Left ventricle myocardium inferior (tissue), 1 donor: ENCODE measurements around the gene LRIG3. TPM values are rescaled to one million over a fixed set of nuclear protein-coding genes. Genes with fewer than 3 reads are reported as not detected.

ENCODE experiments used
- DNase-seq: peaks from one replicate; pipeline ENCODE4 v3.0.0-alpha.2; 2020
- H3K27ac ChIP-seq: fragments of 200-600 bp; replicated peaks from 2 replicates; pipeline ENCODE4 v1.8.0; 2021
- H3K27me3 ChIP-seq: fragments of 200-600 bp; 2 replicates; pipeline ENCODE4 v1.8.0; 2021; ENCODE audit warnings: low read depth
- H3K36me3 ChIP-seq: fragments of 200-600 bp; 2 replicates; pipeline ENCODE4 v1.8.0; 2021
- H3K4me1 ChIP-seq: fragments of 200-600 bp; 2 replicates; pipeline ENCODE4 v1.8.0; 2021
- H3K4me3 ChIP-seq: fragments of 200-600 bp; 2 replicates; pipeline ENCODE4 v1.8.0; 2021; ENCODE audit warnings: mild to moderate bottlenecking, moderate library complexity
- H3K9me3 ChIP-seq: fragments of 200-600 bp; replicated peaks from 2 replicates; pipeline ENCODE4 v1.8.0; 2021
- CTCF ChIP-seq: fragments of 200-600 bp; IDR thresholded peaks from 2 replicates; pipeline ENCODE4 v1.8.0; 2021; ENCODE audit warnings: antibody characterized with exemption, mild to moderate bottlenecking, borderline replicate concordance
- intact Hi-C: fragments of 100-400 bp; cut with micrococcal nuclease; formaldehyde crosslinking; loops from one replicate; pipeline ENCODE4 v1.11.0; 2022
- total RNA-seq: library from RNA; stranded (reverse); fragmentation: NEBNext Ultra II Directional; extraction: Animal tissue kit (Norgen Biotek cat#: 25700); gene quantifications from one replicate; pipeline ENCODE4 v1.2.1, GENCODE V29; 2021
- donor health status: DM: no; HTN: yes; CAD: no; lungs with severe emphysema.

The LRIG3 gene
- total RNA-seq, 1 donor from 2014 or later: 4.5 TPM

- intact Hi-C loops: no loop called here
- no peak for DNase-seq
- no peaks in the 10 kb centered on the region for H3K9me3 ChIP-seq
- no peak overlapping the region for H3K27ac ChIP-seq
- no peak for TF ChIP-seq CTCF
- H3K4me3 ChIP-seq: no peak overlapping the region
- no peaks in the 10 kb centered on the region for H3K36me3 ChIP-seq
- no peaks in the 10 kb centered on the region for H3K4me1 ChIP-seq
- H3K27me3 ChIP-seq: no peaks in the 10 kb centered on the region
These were observed 45.3 kb upstream of the LRIG3 start for GRCh38 chr12:58965568-58965967.

DNA sequence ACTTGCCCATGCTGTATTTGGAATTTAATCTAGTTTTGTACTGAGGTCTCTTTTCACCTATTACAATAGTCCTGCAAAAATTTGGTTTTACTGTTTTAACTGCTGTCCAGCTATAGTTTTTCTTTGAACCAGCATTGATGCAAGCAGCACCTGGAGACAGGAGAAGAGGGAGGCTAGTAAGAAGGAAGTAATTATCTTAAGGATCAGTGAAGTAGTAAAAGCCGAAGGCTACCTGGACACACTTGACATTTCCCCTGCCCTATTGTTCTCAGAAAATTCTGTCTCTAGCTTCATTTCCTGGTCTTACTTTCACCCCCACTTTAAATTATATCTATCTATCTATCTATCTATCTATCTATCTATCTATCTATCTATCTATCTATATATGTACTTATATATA lies 43.5 kb upstream of the LRIG3 start:
- no peak for TF ChIP-seq CTCF
- Histone ChIP-seq H3K4me1 (no peaks in the 10 kb centered on the region), H3K36me3 (no peaks in the 10 kb centered on the region), H3K27ac (no peak overlapping the region), H3K9me3 (no peaks in the 10 kb centered on the region), H3K4me3 (no peak overlapping the region), H3K27me3 (no peaks in the 10 kb centered on the region)
- DNase-seq: no peak
- intact Hi-C loops: no loop called here

- H3K4me1 ChIP-seq: no peaks in the 10 kb centered on the region
- H3K27me3 ChIP-seq: no peaks in the 10 kb centered on the region
- TF ChIP-seq CTCF: no peak
- H3K27ac ChIP-seq: no peak overlapping the region
- H3K4me3 ChIP-seq: no peak overlapping the region
- intact Hi-C loops: no loop called here
- DNase-seq: no peak
- no peaks in the 10 kb centered on the region for H3K36me3 ChIP-seq
- H3K9me3 ChIP-seq: no peaks in the 10 kb centered on the region
These were observed 41.6 kb upstream of the LRIG3 start for GRCh38 chr12:58961906-58962305.

DNA sequence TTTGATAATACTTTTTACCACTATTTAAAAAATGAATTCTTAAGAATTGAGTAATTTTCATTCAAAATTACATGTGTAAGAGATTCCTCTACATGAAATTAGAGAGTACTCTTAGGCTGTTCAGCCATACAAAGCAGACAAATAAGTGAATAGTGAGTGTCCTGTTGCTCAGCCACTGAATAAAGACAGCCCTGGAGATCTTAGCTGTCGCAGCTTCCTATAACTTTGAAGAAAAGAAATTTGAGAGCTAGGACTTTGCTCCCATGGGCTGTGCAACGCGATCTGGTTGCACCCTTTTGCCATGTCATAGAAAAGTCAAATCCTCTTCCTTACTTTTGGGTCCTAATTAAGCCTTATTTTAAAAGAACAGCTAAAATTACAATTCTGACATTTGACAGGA lies 40.9 kb upstream of the LRIG3 start:
- Histone ChIP-seq H3K36me3 (no peaks in the 10 kb centered on the region), H3K4me1 (no peaks in the 10 kb centered on the region), H3K4me3 (no peak overlapping the region), H3K27ac (no peak overlapping the region), H3K9me3 (no peaks in the 10 kb centered on the region), H3K27me3 (no peaks in the 10 kb centered on the region)
- no peak for TF ChIP-seq CTCF
- no peak for DNase-seq
- intact Hi-C loops: no loop called here

DNA sequence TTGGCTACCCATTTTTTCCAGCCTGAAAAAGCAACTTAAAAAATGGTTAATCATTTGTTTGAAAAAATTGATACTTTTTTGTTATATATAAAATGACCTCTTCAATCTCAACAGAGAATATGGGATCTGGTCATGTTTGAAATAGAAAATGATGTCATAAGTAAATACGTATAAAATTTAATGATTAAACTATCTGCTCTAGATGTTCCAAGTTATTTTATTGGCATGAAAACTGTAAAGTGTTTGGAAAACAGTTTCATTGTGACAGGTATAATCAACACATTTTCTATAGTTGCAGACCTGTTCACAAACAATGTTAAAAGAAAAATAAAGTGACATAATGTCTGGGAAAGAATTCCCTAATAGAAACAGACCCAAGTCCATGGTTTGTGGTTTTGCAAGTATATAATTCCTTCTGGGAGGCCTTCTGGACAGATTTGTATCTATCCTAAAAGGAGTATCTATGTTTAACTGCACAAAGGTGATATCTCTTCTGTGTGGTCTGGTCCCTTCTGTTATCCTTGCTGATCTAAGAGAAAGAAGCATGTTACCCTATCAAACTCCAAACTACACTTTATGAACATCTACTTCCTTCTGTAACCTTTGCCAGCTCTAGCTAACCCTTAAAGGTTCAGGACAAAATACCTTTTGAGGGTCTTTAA lies 39.5 kb upstream of the LRIG3 start:
- H3K36me3 ChIP-seq: no peaks in the 10 kb centered on the region
- H3K4me3 ChIP-seq: no peak overlapping the region
- intact Hi-C loops: no loop called here
- no peaks in the 10 kb centered on the region for H3K27me3 ChIP-seq
- H3K9me3 ChIP-seq: no peaks in the 10 kb centered on the region
- no peak overlapping the region for H3K27ac ChIP-seq
- DNase-seq: no peak
- no peak for TF ChIP-seq CTCF
- no peaks in the 10 kb centered on the region for H3K4me1 ChIP-seq
